Measurements from ENCODE around the gene DIABLO. TPM values are rescaled to one million over a fixed set of nuclear protein-coding genes. Genes with fewer than 3 reads are reported as not detected.

The DIABLO gene
- total RNA-seq, 1 experiment from 2014 or later, result 74.6 TPM

DNA sequence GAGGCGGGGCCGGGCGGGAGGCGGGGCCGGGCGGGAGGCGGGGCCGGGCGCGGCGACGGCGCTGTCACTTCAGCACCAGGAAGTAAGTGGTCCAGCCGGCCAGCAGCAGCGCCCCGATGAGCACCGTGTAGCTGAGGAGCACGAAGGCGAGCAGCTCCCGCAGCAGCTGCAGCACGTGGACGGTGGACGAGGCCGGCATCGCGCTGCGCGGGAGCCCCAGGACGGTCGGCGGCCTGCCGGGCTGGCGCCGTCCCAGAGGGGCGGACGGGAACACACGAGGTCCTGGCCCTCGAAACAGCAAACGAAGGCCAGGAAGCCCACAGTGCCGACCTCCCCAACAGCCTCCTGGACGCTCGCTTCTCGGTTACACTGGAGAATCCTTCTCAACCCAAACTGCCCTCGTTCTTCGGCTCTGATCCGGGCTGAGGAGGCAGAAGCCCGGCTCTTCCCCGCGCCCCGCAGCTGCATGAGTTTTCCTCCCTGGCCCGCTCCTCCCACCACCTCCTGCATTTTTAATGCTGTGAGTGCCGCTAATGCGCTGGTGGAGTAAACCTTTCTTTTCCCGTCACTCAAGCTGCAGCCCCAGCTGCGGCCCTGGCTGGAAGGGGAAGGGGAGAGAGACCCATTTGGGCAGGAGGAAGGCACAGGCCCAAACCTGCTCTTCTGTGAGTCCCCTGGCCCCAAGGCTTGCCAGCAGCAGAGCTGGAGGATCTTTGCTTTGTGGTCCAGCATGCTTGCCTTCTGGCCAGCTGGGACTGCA, 694 bp upstream of the DIABLO start:
- Histone ChIP-seq H2AK5ac (ENCODE audit: insufficient read length, low read length) (no peak overlapping the region), H4K91ac (ENCODE audit: insufficient read length, low read depth, low read length) (no peak overlapping the region), H2AFZ (ENCODE audit: low read length) (no peak overlapping the region), H4K20me1 (ENCODE audit: control insufficient read depth, insufficient read depth, insufficient read length) (no peaks in the 10 kb centered on the region), H3K27me3 (ENCODE audit: insufficient read depth, low read length) (no peaks in the 10 kb centered on the region), H3K79me2 (ENCODE audit: insufficient read depth, low read length) (peaks cover 7% of the 10 kb centered on the region; the same call in 1 of the 2 replicates), H3K4me2 (ENCODE audit: insufficient read depth, insufficient read length, low read length) (peak overlapping the region; percentile 43), H3K14ac (ENCODE audit: insufficient read depth, low read length) (no peak overlapping the region; the same call in 1 of the 2 replicates), H3K9ac (ENCODE audit: extremely low read depth, insufficient read length, low read length) (no peak overlapping the region), H3K4ac (ENCODE audit: low read depth, low read length) (no peak overlapping the region), H3K23me2 (ENCODE audit: insufficient read length, low read depth, low read length, poor library complexity, severe bottlenecking) (peaks cover 10% of the 10 kb centered on the region), H2BK120ac (ENCODE audit: low read depth, low read length, poor library complexity, severe bottlenecking) (no peak overlapping the region), H4K8ac (replicated peaks; ENCODE audit: insufficient read length, low read depth, low read length) (no peak overlapping the region), H3K23ac (ENCODE audit: insufficient read length, low read depth, low read length) (no peak overlapping the region), H3K27ac (ENCODE audit: insufficient read length, low read depth, low read length) (no peak overlapping the region), H4K5ac (ENCODE audit: insufficient read length, low read depth, low read length) (no peak overlapping the region), H2BK15ac (ENCODE audit: low read depth, low read length) (no peak overlapping the region), H3K56ac (ENCODE audit: insufficient read length, low read depth, low read length) (no peak overlapping the region), H3K79me1 (ENCODE audit: insufficient read depth, low read depth, low read length, poor library complexity, severe bottlenecking) (peaks cover 12% of the 10 kb centered on the region), H3K4me1 (ENCODE audit: insufficient read depth, low read length) (no peaks in the 10 kb centered on the region; the same call in 1 of the 2 replicates), H2BK12ac (ENCODE audit: insufficient read length, low read depth, low read length) (no peak overlapping the region), H3T11ph (ENCODE audit: low read length) (no peak overlapping the region), H3K18ac (ENCODE audit: insufficient read length, low read depth, low read length) (no peak overlapping the region), H2BK20ac (ENCODE audit: low read depth, low read length, poor library complexity, severe bottlenecking) (no peak overlapping the region), H3K9me3 (ENCODE audit: control insufficient read depth, low read depth, low read length) (no peaks in the 10 kb centered on the region), H2BK5ac (ENCODE audit: insufficient read length, low read length) (no peak overlapping the region)
- TF ChIP-seq, protein P1, sequence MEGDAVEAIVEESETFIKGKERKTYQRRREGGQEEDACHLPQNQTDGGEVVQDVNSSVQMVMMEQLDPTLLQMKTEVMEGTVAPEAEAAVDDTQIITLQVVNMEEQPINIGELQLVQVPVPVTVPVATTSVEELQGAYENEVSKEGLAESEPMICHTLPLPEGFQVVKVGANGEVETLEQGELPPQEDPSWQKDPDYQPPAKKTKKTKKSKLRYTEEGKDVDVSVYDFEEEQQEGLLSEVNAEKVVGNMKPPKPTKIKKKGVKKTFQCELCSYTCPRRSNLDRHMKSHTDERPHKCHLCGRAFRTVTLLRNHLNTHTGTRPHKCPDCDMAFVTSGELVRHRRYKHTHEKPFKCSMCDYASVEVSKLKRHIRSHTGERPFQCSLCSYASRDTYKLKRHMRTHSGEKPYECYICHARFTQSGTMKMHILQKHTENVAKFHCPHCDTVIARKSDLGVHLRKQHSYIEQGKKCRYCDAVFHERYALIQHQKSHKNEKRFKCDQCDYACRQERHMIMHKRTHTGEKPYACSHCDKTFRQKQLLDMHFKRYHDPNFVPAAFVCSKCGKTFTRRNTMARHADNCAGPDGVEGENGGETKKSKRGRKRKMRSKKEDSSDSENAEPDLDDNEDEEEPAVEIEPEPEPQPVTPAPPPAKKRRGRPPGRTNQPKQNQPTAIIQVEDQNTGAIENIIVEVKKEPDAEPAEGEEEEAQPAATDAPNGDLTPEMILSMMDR (conservative IDR thresholded peaks at IDR 0.05), result no peak
- Mint-ChIP-seq H3K9me3 (no peaks in the 10 kb centered on the region), H3K36me3 (ENCODE audit: insufficient read depth in 1 of 3, low read depth in 3 of 3) (peaks cover 17 to 38% (median 26%) of the 10 kb centered on the region in 3 experiments), H3K27ac (0 out of 7 replicates have a peak overlapping the region, but pooled peaks of 1 of the 3 experiments have one; percentile 44), H3K27me3 (ENCODE audit: low read depth) (no peaks in the 10 kb centered on the region; the same call in 1 of the 2 replicates), H3K4me3 (peak overlapping the region; percentile 56 to 79), H3K4me1 (peaks cover 20 to 26% of the 10 kb centered on the region in 2 experiments)
- no CpG with 5 or more reads among the region's 55 CpGs for WGBS (ENCODE audit: extremely low coverage, insufficient read length, low lambda C conversion rate)
- no peak for DNase-seq
